Fibroblast of skin of scalp (primary cell): ENCODE results near the gene RMND5B.
A peak's percentile ranks its signal among the peaks of the same experiment; 100 is the strongest.
"Not testable (repeated sequence)": the region's sequence is repeated elsewhere in the genome, so short reads cannot be mapped to it uniquely, and the experiment has no call there.

Source experiments
- DNase-seq: peaks from one replicate; pipeline ENCODE4 v3.0.0-alpha.2; 2013

RMND5B gene

DNA sequence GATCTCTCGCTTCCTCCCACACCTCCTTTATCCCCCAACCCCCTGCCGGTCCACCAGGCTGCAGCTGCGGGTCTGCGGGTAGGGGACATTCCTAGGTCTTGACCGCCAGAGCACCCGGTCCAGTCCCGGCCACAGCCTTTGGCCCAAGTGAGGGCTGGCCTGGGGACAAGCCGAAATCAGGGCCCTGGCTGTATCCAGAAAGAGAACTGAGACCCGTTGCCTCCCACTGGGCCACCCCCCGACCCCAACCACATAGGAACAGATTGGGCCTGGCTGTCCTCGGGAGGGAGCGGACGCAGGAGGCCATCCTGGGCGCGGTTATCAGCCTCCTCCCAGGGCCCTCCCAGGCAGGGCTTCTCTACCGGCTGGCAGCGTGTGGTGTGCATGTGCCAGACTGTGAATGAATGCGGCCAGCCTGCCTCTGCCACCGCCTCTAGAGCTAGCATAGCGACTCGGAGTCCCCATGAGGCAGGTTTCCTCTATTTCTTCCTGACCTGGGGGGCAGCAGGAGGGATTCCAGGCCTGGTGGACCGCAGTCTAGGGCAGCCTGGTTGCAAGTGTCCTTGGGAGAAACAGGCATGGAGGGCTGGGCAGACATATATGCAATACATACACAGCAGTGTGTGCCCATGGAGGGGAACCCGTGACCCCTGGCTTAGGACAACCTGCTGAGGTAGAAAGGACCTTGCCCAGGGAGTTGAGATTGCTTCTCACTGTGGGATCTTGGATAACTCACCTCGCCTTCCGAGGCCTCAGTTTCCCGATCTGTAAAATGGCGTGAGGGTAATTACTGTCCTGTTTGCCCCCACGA is 16.3 kb upstream of the RMND5B start:
- DNase-seq, result no peak

DNA sequence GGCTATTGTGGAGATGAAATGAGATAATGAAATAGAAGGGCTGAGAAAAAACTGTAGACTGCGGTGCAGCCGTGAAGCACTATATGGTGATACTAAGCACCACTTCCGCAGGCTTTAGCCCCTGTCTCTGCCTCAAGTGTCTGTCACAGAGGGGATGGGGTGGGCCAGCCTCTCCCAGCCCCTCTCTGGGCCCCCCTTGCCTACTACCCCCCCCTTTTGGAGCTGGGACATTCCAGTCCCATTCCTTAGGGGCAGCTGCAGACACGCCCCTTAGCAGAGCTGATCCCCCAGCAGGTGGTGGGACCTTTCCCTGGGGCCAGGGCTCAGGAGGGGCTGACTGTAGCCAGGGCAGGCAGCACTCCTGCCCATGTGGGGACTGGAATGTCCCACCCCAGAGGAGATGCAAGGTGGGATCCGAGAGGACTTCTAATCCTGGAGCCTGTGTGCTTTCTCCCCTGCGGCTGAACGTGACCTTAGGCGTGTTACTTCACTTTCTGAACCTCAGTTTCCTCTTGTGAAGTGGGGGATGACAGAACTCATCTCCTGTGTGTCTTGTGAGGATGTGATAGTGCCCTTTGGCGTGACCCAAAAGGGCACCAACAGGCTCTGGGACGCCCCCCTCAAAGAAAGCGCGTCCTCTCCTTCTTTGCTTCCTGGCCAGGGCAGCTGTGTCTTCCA is 15.5 kb upstream of the RMND5B start:
- DNase-seq, result no peak

DNA sequence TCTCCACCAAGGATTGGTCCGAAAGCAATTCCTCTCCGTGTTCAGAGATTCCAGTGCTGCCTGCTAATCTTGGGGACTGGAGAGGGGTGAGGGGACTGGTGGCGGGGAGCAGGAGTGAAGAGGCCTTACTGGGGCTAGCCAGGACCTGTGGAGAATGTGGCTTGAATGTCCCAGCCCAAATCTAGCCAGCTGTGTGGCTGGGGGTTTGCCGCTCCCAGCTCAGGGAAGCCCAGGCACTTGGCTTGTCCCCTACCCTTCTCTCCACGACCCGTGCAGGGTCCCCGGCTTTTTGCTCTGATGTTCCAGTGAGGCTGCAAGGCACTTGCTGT is 15.0 kb upstream of the RMND5B start:
- DNase-seq, result no peak

DNA sequence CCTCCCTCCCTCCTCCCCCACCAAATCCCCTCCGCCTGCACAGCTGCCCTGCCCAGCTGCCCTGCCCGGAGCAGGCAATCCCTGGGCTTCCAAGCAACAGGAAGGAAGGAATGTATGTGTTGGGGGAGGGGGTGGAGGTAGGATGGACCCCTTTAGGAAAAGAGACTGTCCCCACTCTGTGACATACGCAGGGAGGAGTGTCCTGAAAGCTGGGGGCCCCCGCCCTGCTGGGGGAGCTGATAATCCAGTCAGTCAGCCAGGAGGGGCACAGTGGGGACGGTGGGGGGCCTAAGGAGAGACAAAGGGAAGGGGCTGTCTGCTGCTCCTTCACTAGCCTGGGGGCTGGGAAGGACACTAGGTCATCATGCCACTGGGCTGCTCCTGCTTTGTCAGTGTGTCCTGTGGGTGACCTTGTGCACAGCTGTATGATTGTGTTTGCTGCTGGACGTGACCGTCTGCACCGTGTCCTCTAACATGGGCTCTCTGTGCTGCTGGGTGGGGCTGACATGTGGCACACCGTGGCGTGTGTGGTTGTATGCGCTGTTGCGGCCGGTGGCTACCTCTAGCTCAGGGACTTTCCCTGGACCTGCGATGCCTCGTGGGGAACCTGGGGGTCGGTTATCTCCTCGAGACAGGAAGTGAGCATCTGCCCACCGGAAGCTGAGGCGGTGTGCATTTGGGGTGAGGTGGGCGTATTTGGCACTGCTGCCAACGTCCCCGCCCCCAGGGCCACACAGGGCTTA is 14.5 kb upstream of the RMND5B start:
- no peak for DNase-seq

DNA sequence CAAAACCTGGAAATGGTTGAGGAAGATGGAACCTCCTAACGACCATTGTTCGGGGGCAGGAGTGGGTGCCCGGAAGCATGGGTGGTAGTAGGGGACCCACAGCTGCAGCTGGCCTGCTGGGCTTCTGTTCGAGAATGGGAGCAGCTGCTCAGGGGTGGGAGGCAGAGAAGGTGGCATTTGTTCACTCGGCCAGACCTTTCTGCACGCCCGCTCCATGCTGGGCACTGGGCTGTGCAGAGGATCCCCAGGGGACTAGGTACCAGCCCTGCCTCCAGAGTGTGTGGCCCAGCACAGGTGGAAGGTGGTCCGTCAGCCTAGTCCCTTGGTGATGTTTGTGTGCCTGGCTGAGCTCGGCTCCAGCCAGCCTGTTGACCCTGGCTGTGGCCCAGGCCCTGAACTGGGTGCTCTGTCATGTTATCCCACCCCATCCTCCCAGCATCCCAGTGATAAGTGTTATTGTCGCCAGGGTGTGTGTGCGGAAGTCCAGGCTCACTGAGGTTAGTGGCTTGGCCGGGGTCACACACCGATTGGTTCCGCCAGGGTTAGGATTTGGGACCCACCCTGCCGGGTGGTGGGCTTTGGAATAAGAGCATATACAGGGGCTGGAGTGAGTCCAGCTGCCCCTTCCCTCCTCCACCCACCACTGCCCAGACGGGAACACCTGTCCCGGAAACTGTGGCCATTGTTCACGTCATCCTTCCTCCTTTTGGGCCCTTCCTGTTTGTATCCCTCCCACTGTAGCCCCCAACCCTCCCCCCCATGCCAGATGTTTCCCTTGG is 12.7 kb upstream of the RMND5B start:
- DNase-seq, result no peak

DNA sequence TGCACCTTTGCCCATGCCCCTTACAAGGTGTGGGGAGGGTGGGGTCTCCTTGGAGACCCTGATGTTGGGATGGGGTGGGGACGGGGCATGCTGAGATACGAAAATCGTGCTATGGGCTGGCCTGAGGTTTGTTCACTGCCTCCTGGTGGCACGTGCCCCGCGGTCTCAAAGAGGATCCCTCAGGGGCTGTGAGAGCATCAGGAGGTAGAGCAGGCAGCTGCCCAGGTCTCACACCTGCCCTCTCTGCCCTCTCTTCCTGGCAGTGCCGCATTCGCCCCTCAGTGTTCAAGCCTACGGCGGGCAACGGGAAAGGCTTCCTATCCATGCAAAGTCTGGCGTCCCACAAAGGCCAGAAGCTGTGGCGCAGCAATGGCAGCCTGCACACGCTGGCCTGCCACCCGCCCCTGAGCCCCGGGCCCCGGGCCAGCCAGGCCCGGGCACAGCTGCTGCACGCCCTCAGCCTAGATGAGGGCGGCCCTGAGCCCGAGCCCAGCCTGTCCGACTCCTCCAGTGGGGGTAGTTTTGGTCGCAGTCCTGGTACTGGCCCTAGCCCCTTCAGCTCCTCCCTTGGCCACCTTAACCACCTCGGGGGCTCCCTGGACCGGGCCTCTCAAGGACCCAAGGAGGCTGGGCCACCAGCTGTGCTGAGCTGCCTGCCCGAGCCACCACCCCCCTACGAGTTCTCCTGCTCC is 10.8 kb upstream of the RMND5B start:
- DNase-seq, result no peak

DNA sequence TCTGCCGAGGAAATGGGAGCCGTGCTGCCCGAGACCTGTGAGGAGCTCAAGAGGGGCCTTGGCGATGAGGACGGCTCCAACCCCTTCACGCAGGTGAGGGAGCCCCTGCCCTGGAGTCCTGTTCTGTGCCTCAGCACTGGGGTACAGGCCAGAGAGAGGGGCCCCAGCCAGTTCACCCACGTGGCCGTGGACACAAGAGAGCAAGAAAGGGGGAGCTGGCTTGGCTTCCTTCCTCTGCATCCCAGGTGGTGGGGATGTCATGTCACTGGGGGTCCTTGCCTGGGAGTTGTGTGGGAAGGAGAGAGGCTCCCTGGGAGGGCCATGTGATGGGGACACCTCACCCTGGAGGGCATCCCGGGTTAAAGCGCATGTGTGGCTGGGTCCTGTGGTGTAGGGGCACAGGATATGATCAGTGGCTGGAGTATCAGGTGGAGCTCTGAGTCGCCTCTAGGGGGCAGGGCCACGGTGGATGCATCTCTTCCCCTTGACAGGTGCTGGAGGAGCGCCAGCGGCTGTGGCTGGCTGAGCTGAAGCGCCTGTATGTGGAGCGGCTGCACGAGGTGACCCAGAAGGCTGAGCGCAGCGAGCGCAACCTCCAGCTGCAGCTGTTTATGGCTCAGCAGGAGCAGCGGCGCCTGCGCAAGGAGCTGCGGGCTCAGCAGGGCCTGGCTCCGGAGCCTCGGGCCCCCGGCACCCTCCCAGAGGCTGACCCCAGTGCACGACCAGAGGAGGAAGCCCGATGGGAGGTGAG is 10.0 kb upstream of the RMND5B start:
- peak; percentile 54 for DNase-seq

DNA sequence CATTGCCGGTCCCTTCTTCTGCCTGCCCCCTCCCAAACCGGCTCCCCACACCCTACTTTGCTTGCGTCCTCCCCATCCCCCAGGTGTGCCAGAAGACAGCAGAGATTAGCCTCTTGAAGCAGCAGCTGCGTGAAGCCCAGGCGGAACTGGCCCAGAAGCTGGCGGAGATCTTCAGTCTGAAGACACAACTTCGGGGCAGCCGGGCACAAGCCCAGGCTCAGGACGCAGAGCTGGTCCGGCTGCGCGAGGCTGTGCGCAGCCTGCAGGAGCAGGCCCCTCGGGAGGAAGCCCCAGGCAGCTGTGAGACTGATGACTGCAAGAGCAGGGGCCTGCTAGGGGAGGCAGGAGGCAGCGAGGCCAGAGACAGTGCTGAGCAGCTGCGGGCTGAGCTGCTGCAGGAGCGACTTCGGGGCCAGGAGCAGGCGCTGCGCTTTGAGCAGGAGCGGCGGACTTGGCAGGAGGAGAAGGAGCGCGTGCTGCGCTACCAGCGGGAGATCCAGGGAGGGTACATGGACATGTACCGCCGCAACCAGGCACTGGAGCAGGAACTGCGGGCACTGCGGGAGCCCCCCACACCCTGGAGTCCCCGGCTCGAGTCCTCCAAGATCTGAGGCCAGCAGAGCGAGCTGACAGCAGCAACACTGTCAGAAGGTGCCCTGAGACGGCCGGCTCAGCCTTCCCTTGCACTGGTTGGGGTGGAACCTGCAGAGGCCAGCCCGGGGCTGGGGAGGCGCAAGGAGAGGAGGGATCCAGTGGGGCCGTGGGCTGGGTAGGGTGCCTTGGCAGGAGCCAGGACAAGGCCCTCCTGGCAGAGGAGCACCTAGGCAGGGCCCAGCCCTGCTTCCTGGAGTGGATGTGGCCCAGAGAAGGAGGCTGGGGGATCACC is 9.2 kb upstream of the RMND5B start:
- no peak for DNase-seq

DNA sequence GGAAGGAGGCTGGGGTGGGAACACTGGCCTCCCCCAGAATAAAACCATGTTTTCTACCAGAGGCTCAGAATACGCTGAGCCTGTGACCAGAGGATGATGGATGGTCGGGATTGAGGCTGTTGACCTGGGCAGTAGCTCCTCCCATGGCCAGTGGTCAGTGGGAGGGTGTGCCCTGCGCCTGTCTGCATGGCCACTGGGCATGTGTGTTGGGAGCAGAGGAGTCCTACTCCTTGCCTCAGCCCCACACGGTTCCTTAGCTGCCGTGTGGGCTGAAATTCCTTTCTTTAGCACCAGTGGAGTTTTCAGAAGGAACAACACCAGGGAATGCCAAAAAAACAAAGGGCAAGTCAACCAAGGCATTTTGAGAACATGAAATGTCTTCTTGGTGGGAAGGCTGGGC is 8.5 kb upstream of the RMND5B start:
- no peak for DNase-seq

DNA sequence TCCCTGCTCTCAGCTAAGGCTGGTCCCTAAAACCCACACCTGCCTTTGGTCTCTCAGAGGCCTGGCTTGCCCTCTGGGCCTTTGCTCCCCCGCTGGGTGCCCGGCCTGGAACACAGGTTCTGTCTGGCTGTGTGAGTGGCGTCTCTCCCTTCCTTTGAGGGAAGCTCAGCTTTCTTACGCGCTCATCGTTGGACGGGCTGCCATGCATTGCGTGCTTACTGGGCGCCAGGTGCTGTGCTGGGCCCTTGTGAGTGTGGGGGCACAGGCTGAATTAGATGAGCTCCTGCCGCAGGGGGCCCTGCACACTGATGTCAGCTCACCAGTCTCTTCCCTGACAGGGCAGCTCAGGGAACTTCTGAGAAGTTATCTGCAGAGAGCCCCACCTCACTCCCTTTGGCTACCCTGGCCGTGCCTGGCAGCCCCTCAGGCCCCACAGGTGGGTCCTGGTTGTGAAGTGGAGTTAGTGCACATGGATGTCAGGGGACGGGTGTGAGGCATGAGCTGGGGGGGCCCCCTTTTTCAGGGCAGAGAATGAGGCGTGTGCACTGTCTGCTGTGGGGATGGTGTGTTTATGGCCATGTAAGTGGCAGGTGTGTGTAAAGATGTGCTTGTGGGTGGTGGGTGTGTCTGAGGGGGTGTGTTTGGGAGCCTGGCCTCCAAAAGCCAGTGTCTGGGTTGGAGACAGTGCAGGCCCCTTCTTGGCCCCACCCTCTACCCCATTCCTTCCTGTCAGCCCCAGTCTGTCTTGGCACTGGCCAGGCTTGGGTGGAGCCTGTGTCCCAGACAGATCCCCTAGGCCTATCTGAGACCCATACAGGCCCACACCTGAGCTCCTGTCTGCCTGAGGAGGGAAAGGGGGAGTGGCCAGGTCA is 7.5 kb upstream of the RMND5B start:
- no peak for DNase-seq

DNA sequence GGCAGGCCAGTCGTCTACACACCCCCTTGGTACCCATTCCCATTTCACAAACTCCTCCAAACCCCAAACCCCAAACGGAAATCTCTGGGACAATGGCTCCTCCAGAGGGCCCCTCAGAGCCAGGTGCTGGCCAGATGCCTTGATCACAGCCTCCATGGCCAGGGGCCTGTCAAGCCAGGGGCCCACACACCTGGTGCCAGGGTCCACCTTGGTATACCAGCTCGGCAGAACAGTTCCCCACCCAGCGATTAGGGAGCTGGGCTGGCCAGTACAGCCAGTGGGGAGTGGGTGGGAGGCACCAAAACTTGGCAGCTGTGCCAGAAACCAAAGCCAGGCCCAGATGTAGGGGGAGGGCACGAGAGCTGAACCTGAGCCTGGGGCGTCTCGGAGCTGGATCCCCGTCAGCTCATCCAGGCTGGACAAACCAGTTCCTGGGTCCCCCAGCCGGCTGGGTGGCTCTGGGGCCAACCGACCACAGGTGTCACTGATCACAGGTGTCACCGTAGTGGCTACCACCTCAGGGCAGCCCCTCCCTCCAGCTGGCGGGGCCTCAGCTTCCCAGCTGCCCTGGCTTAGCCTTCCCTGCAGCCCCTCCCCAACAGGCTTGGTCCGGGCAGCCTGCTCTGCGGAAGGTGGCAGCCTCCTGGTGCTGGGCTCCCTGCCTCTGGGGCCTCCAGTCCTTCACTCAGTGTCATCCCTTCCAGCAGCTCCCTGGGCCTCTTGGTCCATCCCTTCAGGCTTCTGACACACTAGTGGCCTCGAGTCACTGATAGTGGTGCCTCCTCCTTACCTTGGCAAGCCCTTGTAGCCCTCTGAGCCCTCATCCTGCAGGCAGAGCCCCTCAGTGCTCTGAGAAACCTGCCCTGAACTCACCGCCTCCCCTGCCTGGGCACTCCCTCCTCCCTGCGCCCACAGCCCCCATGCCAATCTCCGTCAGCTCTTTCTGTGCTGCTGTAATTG is 6.6 kb upstream of the RMND5B start:
- no peak for DNase-seq

DNA sequence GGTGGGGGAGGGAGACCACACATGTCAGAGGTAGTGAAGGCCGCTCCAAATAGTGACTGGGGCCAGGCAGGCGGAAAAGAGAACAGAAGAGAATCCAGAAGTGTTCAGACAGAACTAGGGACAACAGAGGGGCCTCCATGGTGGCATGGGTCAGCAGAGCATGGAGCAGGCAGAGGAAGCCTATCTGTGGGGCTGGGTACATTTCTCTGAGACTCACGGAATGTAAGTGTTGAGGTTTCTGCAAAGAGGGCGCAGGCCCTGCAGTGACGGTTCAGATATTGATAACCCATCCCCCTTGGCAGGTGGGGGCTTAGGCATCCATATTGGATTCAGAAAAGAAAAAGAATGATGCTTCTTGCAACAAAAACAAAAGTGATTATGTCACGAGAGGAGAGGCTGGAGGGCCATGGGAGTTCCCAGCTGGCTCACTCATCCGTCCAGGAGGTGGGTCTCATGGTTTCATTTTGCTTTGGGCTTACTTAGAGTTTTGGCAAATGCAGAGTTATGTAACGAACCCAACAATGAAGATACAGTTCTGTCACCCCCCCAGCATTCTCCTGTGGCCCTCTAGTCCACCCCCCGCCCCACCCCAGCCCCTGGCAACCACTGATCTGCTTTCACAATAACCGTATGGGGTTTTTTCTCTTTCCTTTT is 5.4 kb upstream of the RMND5B start:
- no peak for DNase-seq

DNA sequence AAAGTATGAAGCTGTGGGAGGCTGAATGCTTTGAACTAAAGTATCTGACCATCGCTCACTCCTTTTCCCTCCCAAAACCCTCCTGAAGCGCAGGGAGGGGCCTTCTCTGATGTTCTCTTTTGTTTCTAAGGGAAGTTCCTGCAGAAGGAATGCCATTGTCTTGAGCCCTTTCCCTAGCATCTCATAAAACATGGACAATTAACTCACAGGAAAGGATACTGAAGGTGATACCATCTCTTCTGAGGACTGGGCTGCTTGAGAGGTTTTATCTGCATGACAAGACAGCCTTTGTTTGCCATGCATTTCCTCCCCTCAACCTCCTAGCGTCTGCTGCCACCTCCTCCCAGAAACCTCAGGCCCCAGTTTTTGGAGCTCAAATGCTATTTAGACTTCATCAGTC is 4.3 kb upstream of the RMND5B start:
- DNase-seq, result no peak

DNA sequence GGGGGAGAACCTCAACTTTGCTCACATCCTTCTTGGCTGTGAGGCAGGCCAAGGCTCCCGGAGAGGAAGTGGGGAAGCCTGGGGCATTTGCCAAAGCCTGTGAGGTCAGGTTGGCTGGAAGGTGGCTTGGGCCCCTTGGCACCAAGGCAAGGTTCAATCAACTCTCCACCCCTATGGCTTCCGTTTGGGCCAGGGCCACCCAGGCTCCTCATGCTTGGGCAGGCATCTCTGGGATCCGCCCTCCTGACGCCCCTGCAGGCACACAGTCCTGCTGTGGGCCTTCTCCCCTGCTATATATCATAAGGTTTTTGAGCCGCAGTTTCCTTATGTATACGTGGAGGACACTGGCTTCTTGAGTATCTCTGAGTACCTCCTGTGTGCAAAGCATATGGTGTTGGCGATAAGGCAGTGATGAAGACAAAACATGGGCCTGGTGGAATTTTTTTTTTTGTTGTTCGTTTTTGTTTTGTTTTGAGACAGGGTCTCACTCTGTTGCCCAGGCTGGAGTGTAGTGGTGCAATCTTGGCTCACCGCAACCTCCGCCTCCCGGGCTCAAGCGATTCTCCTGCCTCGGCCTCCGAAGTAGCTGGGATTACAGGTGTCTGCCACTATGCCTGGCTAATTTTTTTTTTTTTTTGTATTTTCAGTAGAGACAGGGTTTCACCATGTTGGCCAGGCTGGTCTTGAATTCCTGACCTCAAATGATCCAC is 3.4 kb upstream of the RMND5B start:
- DNase-seq, result not testable (repeated sequence)

DNA sequence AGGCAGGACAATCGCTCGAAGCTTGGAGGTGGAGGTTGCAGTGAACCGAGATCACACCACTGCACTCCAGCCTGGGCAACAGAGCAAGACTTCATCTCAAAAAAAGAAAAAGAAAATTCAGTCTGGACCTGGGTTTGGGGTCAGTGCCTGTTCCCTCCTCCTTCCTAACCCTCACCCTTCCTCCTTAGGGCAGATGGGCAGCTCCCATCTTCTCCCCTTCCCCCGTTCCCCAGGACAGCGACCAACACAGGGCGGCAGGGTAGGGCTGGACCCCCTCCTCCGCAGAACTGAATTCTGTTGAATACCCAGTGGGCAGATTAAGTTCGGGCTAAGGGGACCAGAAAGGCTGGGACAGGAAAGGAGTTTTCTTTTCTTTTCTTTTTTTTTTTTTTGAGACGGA is 1.5 kb upstream of the RMND5B start:
- no peak for DNase-seq

DNA sequence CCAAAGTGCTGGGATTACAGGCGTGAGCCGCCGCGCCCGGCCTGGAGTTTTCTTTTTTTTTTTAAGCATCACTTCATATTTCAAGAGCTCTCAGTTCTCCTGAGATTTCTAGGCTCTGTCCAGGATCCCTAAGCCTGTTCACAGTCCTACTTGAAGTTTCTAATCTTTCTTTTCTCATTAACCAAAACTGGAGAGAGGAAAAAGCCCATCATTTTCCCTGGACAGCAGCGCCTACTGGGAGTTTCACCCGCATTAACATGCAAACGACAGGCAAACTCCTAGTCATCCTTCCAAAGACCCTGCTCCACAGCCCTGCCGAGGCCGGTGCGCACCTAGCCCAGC is 609 bp upstream of the RMND5B start:
- peak; percentile 13 for DNase-seq

DNA sequence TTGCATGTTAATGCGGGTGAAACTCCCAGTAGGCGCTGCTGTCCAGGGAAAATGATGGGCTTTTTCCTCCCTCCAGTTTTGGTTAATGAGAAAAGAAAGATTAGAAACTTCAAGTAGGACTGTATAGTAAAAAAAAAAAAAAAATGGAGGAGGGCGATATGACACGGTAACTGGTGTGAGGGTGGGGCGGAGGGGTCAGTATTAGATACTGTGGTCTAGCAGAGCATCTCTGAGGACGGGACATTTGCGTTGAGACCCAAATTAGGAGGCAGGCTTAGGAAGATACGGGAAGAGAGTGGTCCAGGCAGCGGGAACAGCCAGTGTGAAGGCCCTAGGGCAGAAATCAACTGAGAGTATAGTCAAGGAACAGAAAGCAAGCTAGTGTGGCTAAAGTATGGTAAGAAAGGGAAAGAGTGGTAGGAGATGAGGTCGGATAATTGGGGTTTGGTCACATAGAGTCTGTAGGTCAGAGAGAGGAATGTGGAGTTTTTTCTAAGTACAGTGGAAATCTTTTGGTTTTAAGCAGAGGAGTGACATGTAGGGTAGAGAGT is 707 bp downstream of the RMND5B start:
- no peak for DNase-seq
